Esophagus squamous epithelium (tissue), 4 donors: ENCODE results near the gene LRP4.

ENCODE experiments used
- CTCF ChIP-seq, 6 experiments: fragments of 450-650 bp in 4 of 6; fragments of 200-600 bp in 2 of 6; sonication (generic) in 2 of 6; IDR thresholded peaks; one replicate each; pipeline ENCODE4 v1.5.1; 2016 to 2019; ENCODE audit warnings: antibody characterized with exemption in 6 of 6, mild to moderate bottlenecking in 4 of 6, moderate library complexity in 4 of 6
- POLR2A ChIP-seq, 4 donors: fragments of 450-650 bp; IDR thresholded peaks; one replicate each; pipeline ENCODE4 v1.6.1; 2017; ENCODE audit warnings: antibody characterized with exemption in 4 of 4, mild to moderate bottlenecking in 4 of 4, moderate library complexity in 3 of 4

DNA sequence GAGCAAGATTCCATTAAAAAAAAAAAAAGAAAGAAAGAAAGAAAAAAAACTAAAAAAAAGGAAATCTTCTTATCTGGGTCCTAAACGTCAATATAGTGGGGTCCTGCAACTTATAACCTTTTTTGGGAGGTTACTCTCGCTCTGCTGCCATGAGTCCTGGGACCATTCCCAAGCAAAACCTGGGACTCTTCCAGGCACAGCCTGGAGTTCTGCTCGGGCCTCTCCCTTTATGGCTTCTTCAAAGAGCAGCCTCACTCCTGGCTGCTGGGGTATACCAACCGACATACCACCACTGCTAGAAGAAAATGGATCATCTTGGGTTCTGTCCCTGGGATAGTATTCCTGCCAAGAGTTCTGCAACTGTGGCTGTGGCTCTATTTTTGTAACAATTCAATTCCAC, 58.1 kb downstream of the LRP4 start:
- TF ChIP-seq CTCF (IDR thresholded peaks at IDR 0.05) = no peak
- no peak for TF ChIP-seq POLR2A (IDR thresholded peaks at IDR 0.05)
